EH (cell line): ENCODE results near the gene CREM.

Experiments used
- DNase-seq: peaks from one replicate; pipeline ENCODE4 v3.0.0-alpha.2; 2015; ENCODE audit warnings: low read depth

The CREM gene

GRCh38 chr10:35135861-35136260 is 9.2 kb downstream of the CREM start:
- DNase-seq: peak; percentile 57

- no peak for DNase-seq
These were observed 9.7 kb downstream of the CREM start for GRCh38 chr10:35136263-35136815.

- DNase-seq: no peak
These were observed 13.5 kb downstream of the CREM start for GRCh38 chr10:35140126-35140525.

- DNase-seq: no peak
These were observed 14.1 kb downstream of the CREM start for GRCh38 chr10:35140727-35141126.

GRCh38 chr10:35150308-35150707 is 23.7 kb downstream of the CREM start:
- DNase-seq: no peak

- no peak for DNase-seq
These were observed 26.3 kb downstream of the CREM start for GRCh38 chr10:35152992-35153391.

- no peak for DNase-seq
These were observed 27.1 kb downstream of the CREM start for GRCh38 chr10:35153716-35154115.

- no peak for DNase-seq
These were observed 34.1 kb downstream of the CREM start for GRCh38 chr10:35160743-35161142.

GRCh38 chr10:35161906-35162305 is 35.3 kb downstream of the CREM start:
- DNase-seq: no peak

GRCh38 chr10:35165136-35165535 is 38.5 kb downstream of the CREM start:
- no peak for DNase-seq

GRCh38 chr10:35165811-35166210 is 39.2 kb downstream of the CREM start:
- DNase-seq: no peak

GRCh38 chr10:35166607-35167006 is 40.0 kb downstream of the CREM start:
- no peak for DNase-seq

GRCh38 chr10:35167342-35167741 is 40.7 kb downstream of the CREM start:
- DNase-seq: no peak

GRCh38 chr10:35172146-35172545 is 45.5 kb downstream of the CREM start:
- DNase-seq: no peak

GRCh38 chr10:35172574-35172973 is 45.9 kb downstream of the CREM start:
- DNase-seq: peak; percentile 55

- DNase-seq: no peak
These were observed 51.7 kb downstream of the CREM start for GRCh38 chr10:35178331-35178730.

GRCh38 chr10:35182631-35183510 is 56.2 kb downstream of the CREM start:
- DNase-seq: no peak

GRCh38 chr10:35184527-35185171 is 58.0 kb downstream of the CREM start:
- DNase-seq: no peak

GRCh38 chr10:35185260-35186034 is 58.8 kb downstream of the CREM start:
- DNase-seq: no peak

- DNase-seq: no peak
These were observed 62.3 kb downstream of the CREM start for GRCh38 chr10:35188954-35189353.

GRCh38 chr10:35191523-35191922 is 64.9 kb downstream of the CREM start:
- no peak for DNase-seq

GRCh38 chr10:35192645-35193249 is 66.1 kb downstream of the CREM start:
- peak; percentile 54 for DNase-seq
